HEK293T (cell line): ENCODE data around the gene DGKH.

Experiments
- BHLHE40 ChIP-seq: fragments of 450-650 bp; IDR thresholded peaks from 2 replicates; pipeline ENCODE4 v1.6.1; 2016; ENCODE audit warnings: mild to moderate bottlenecking, moderate library complexity, borderline replicate concordance
- CTBP1 ChIP-seq: fragments of 450-650 bp; IDR thresholded peaks from 2 replicates; pipeline ENCODE4 v1.6.1; 2016; ENCODE audit warnings: borderline replicate concordance
- ELF4 ChIP-seq: fragments of 450-650 bp; IDR thresholded peaks from 2 replicates; pipeline ENCODE4 v1.6.1; 2017; ENCODE audit warnings: antibody characterized with exemption
- FOXK2 ChIP-seq: fragments of 450-650 bp; IDR thresholded peaks from 2 replicates; pipeline ENCODE4 v1.6.1; 2016; ENCODE audit warnings: mild to moderate bottlenecking
- FOXM1 ChIP-seq: fragments of 450-650 bp; IDR thresholded peaks from 2 replicates; pipeline ENCODE4 v1.6.1; 2017; ENCODE audit warnings: mild to moderate bottlenecking, borderline replicate concordance
- NFRKB ChIP-seq: fragments of 450-650 bp; IDR thresholded peaks from 2 replicates; pipeline ENCODE4 v1.6.1; 2016; ENCODE audit warnings: mild to moderate bottlenecking, moderate library complexity
- PKNOX1 ChIP-seq: fragments of 450-650 bp; IDR thresholded peaks from 2 replicates; pipeline ENCODE4 v1.6.1; 2016
- SP1 ChIP-seq: fragments of 450-650 bp; IDR thresholded peaks from 2 replicates; pipeline ENCODE4 v1.6.1; 2017
- SUZ12 ChIP-seq: fragments of 450-650 bp; IDR thresholded peaks from 2 replicates; pipeline ENCODE4 v1.6.1; 2016; ENCODE audit warnings: mild to moderate bottlenecking
- TARDBP ChIP-seq: fragments of 450-650 bp; IDR thresholded peaks from 2 replicates; pipeline ENCODE4 v1.6.1; 2016

- no peak for TF ChIP-seq TARDBP
- no peak for TF ChIP-seq NFRKB
- TF ChIP-seq CTBP1, result no peak
- TF ChIP-seq SP1, result no peak
- TF ChIP-seq FOXK2, result no peak
- TF ChIP-seq SUZ12, result no peak
- no peak for TF ChIP-seq FOXM1
- no peak for TF ChIP-seq PKNOX1
- TF ChIP-seq BHLHE40, result no peak
- TF ChIP-seq ELF4, result no peak
These were observed 211.1 kb downstream of the DGKH start for GRCh38 chr13:42259515-42259914.
